ENCODE measurements around the gene ZNF385D. TPM values are rescaled to one million over a fixed set of nuclear protein-coding genes. Genes with fewer than 3 reads are reported as not detected.
A peak's percentile ranks its signal among the peaks of the same experiment; 100 is the strongest.
"Not testable (repeated sequence)": the region's sequence is repeated elsewhere in the genome, so short reads cannot be mapped to it uniquely, and the experiment has no call there.

The ZNF385D gene
- total RNA-seq, 1 experiment from 2014 or later = not detected

- Mint-ChIP-seq H3K4me3 (ENCODE audit: low read depth, unreplicated experiment) (no peak overlapping the region), H3K27ac (ENCODE audit: unreplicated experiment) (peak overlapping the region; percentile 66), H3K27me3 (ENCODE audit: unreplicated experiment) (no peaks in the 10 kb centered on the region), H3K36me3 (ENCODE audit: insufficient read depth, unreplicated experiment) (no peaks in the 10 kb centered on the region), H3K9me3 (ENCODE audit: low read depth, unreplicated experiment) (peaks cover 4% of the 10 kb centered on the region), H3K4me1 (ENCODE audit: low read depth, unreplicated experiment) (peaks cover 23% of the 10 kb centered on the region)
- no TSS peak for BruUV-seq (replicated peaks)
- TF ChIP-seq, protein P1, sequence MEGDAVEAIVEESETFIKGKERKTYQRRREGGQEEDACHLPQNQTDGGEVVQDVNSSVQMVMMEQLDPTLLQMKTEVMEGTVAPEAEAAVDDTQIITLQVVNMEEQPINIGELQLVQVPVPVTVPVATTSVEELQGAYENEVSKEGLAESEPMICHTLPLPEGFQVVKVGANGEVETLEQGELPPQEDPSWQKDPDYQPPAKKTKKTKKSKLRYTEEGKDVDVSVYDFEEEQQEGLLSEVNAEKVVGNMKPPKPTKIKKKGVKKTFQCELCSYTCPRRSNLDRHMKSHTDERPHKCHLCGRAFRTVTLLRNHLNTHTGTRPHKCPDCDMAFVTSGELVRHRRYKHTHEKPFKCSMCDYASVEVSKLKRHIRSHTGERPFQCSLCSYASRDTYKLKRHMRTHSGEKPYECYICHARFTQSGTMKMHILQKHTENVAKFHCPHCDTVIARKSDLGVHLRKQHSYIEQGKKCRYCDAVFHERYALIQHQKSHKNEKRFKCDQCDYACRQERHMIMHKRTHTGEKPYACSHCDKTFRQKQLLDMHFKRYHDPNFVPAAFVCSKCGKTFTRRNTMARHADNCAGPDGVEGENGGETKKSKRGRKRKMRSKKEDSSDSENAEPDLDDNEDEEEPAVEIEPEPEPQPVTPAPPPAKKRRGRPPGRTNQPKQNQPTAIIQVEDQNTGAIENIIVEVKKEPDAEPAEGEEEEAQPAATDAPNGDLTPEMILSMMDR (IDR thresholded peaks at IDR 0.05; ENCODE audit: unreplicated experiment) = no peak
- CTCF ChIA-PET = interaction anchor here (0.9 kb wide), 2 partner anchors 35 to 91 kb away, joined by 3 read pairs; no protein-coding TSS in a partner anchor
- intact Hi-C loops (cut with micrococcal nuclease; ENCODE audit: unreplicated experiment) = loop anchor here (5.0 kb wide), 2 partner anchors 120 to 135 kb away; no protein-coding TSS in a partner anchor
- no peak for DNase-seq
These were observed 358.5 kb downstream of the ZNF385D start for GRCh38 chr3:21392526-21392925.

- CTCF ChIA-PET = no interaction called here
- TF ChIP-seq, protein P1 (IDR thresholded peaks at IDR 0.05; ENCODE audit: unreplicated experiment) = no peak
- H3K9me3 Mint-ChIP-seq (ENCODE audit: low read depth, unreplicated experiment) = peaks cover 4% of the 10 kb centered on the region
- no peak overlapping the region for H3K4me3 Mint-ChIP-seq (ENCODE audit: low read depth, unreplicated experiment)
- no peaks in the 10 kb centered on the region for H3K36me3 Mint-ChIP-seq (ENCODE audit: insufficient read depth, unreplicated experiment)
- no peaks in the 10 kb centered on the region for H3K27me3 Mint-ChIP-seq (ENCODE audit: unreplicated experiment)
- no peak for DNase-seq
- H3K4me1 Mint-ChIP-seq (ENCODE audit: low read depth, unreplicated experiment) = peaks cover 23% of the 10 kb centered on the region
- BruUV-seq (replicated peaks) = no TSS peak
- no peak overlapping the region for H3K27ac Mint-ChIP-seq (ENCODE audit: unreplicated experiment)
- intact Hi-C loops (cut with micrococcal nuclease; ENCODE audit: unreplicated experiment) = loop anchor here (5.0 kb wide), 2 partner anchors 119 to 134 kb away; no protein-coding TSS in a partner anchor
These were observed 360.2 kb downstream of the ZNF385D start for GRCh38 chr3:21390856-21391255.

DNA sequence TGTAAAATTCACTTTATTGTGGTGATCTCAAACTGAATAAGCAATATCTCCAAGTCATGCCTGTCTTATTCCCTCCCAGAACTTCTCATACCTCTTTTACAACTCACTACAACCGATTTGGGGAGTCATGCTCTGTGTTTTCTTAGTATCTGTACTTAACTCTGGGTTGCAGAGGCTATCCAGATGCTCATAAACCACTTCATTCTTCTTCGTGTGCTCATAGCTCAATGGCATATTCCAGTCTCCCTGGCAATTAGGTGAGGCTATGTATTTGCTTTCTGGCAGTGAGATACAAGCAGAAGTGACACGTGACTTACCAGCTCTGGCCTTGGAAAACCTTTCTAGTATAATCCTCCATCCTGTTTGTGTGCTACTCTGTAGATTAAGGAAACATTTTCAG lies 360.9 kb downstream of the ZNF385D start:
- no TSS peak for BruUV-seq (replicated peaks)
- no peak overlapping the region for H3K4me3 Mint-ChIP-seq (ENCODE audit: low read depth, unreplicated experiment)

GRCh38 chr3:21387142-21387826 lies 363.7 kb downstream of the ZNF385D start:
- DNase-seq; H3K4me3 Mint-ChIP-seq (ENCODE audit: low read depth, unreplicated experiment); intact Hi-C loops (cut with micrococcal nuclease; ENCODE audit: unreplicated experiment); H3K9me3 Mint-ChIP-seq (ENCODE audit: low read depth, unreplicated experiment); BruUV-seq (replicated peaks); H3K36me3 Mint-ChIP-seq (ENCODE audit: insufficient read depth, unreplicated experiment); CTCF ChIA-PET; H3K27me3 Mint-ChIP-seq (ENCODE audit: unreplicated experiment); H3K4me1 Mint-ChIP-seq (ENCODE audit: low read depth, unreplicated experiment); H3K27ac Mint-ChIP-seq (ENCODE audit: unreplicated experiment): not testable (repeated sequence)

More for the DNA sequence above, 360.9 kb downstream of the ZNF385D start:
- no peaks in the 10 kb centered on the region for H3K27me3 Mint-ChIP-seq (ENCODE audit: unreplicated experiment)
- TF ChIP-seq, protein P1 (IDR thresholded peaks at IDR 0.05; ENCODE audit: unreplicated experiment) = no peak
- intact Hi-C loops (cut with micrococcal nuclease; ENCODE audit: unreplicated experiment) = loop anchor here (5.0 kb wide), 2 partner anchors 118 to 133 kb away; no protein-coding TSS in a partner anchor
- CTCF ChIA-PET = no interaction called here
- peak overlapping the region; percentile 21 for H3K27ac Mint-ChIP-seq (ENCODE audit: unreplicated experiment)
- H3K4me1 Mint-ChIP-seq (ENCODE audit: low read depth, unreplicated experiment) = peaks cover 23% of the 10 kb centered on the region
- H3K36me3 Mint-ChIP-seq (ENCODE audit: insufficient read depth, unreplicated experiment) = no peaks in the 10 kb centered on the region
- peaks cover 4% of the 10 kb centered on the region for H3K9me3 Mint-ChIP-seq (ENCODE audit: low read depth, unreplicated experiment)
- DNase-seq = no peak

- H3K4me1 Mint-ChIP-seq (ENCODE audit: low read depth, unreplicated experiment); H3K27me3 Mint-ChIP-seq (ENCODE audit: unreplicated experiment); CTCF ChIA-PET; H3K36me3 Mint-ChIP-seq (ENCODE audit: insufficient read depth, unreplicated experiment); BruUV-seq (replicated peaks); H3K4me3 Mint-ChIP-seq (ENCODE audit: low read depth, unreplicated experiment); intact Hi-C loops (cut with micrococcal nuclease; ENCODE audit: unreplicated experiment); H3K27ac Mint-ChIP-seq (ENCODE audit: unreplicated experiment); H3K9me3 Mint-ChIP-seq (ENCODE audit: low read depth, unreplicated experiment); DNase-seq: not testable (repeated sequence)
These were observed 373.0 kb downstream of the ZNF385D start for GRCh38 chr3:21378036-21378435.
